GM11168 (cell line): Measurements from ENCODE around the gene S100A7.
"Not testable (repeated sequence)": the region's sequence is repeated elsewhere in the genome, so short reads cannot be mapped to it uniquely, and the experiment has no call there.

ENCODE experiments used
- in situ Hi-C: fragments of 300-500 bp; cut with MboI; formaldehyde crosslinking; loops from one replicate; pipeline ENCODE4 v1.12.0; 2022; ENCODE audit warnings: low sequenced_read_pairs; ENCODE audit not compliant: unreplicated experiment

S100A7 gene

GRCh38 chr1:153478692-153479618, 18.5 kb upstream of the S100A7 start:
- in situ Hi-C loops, result no loop called here

- in situ Hi-C loops, result no loop called here
Measured at GRCh38 chr1:153478047-153478691, 17.7 kb upstream of the S100A7 start.

GRCh38 chr1:153476491-153477093, 16.1 kb upstream of the S100A7 start:
- in situ Hi-C loops, result no loop called here

- in situ Hi-C loops, result no loop called here
Measured at GRCh38 chr1:153475282-153475681, 14.8 kb upstream of the S100A7 start.

- in situ Hi-C loops, result no loop called here
Measured at GRCh38 chr1:153474347-153474746, 13.9 kb upstream of the S100A7 start.

GRCh38 chr1:153470707-153471106, 10.3 kb upstream of the S100A7 start:
- in situ Hi-C loops, result no loop called here

GRCh38 chr1:153466908-153467307, 6.5 kb upstream of the S100A7 start:
- in situ Hi-C loops, result no loop called here

- in situ Hi-C loops, result no loop called here
Measured at GRCh38 chr1:153465811-153466636, 5.6 kb upstream of the S100A7 start.

GRCh38 chr1:153462741-153463140, 2.3 kb upstream of the S100A7 start:
- in situ Hi-C loops, result not testable (repeated sequence)

GRCh38 chr1:153459655-153460054, 796 bp downstream of the S100A7 start:
- in situ Hi-C loops, result no loop called here

- in situ Hi-C loops, result no loop called here
Measured at GRCh38 chr1:153456396-153456795, 4.1 kb downstream of the S100A7 start.

- in situ Hi-C loops, result not testable (repeated sequence)
Measured at GRCh38 chr1:153448851-153449250, 11.6 kb downstream of the S100A7 start.

- in situ Hi-C loops, result no loop called here
Measured at GRCh38 chr1:153447498-153448170, 12.8 kb downstream of the S100A7 start.

GRCh38 chr1:153444078-153444477, 16.4 kb downstream of the S100A7 start:
- in situ Hi-C loops, result no loop called here

GRCh38 chr1:153443486-153443885, 17.0 kb downstream of the S100A7 start:
- in situ Hi-C loops, result no loop called here

- in situ Hi-C loops, result no loop called here
Measured at GRCh38 chr1:153441238-153441755, 19.2 kb downstream of the S100A7 start.

GRCh38 chr1:153439273-153439672, 21.2 kb downstream of the S100A7 start:
- in situ Hi-C loops, result no loop called here

- in situ Hi-C loops, result no loop called here
Measured at GRCh38 chr1:153438599-153438998, 21.9 kb downstream of the S100A7 start.

GRCh38 chr1:153437236-153437635, 23.2 kb downstream of the S100A7 start:
- in situ Hi-C loops, result no loop called here
